ENCODE measurements around the gene PRDM16. TPM values are rescaled to one million over a fixed set of nuclear protein-coding genes. Genes with fewer than 3 reads are reported as not detected.

PRDM16 gene
- total and polyA plus RNA-seq, 2 of the 4 experiments (the other 2 are of a cell fraction) = 0.02 TPM; not detected in 1

DNA sequence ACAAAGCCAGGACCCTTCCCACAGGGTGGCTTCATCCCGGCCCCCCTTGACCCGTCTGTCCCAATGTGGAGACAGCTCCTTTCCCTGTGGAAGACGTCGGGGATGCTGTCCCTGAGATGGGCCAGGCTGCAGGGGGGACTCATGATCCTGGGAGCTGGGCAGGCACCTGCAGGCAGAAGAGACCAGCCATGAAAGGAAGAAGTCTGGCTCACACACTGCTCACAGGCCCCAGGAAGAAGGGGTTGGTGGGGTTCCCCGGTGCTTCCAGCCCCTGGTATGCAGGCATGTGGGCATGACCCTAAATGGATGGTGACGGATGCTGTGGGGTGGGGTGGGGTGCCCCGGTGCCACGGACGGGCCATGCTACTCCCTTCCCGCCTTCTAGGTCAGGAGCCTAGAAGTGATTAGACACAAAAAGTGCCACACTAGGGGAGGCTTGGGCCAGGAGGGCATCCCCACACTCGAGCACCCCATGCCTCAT lies 39.5 kb upstream of the PRDM16 start:
- DNase-seq (no peak), ATAC-seq (ENCODE audit: low read depth) (no peak)
- Histone ChIP-seq H3K36me3 (ENCODE audit: control insufficient read depth, insufficient read depth, low read length) (no peaks in the 10 kb centered on the region), H3K56ac (ENCODE audit: extremely low read depth, insufficient read depth, low read length) (no peak overlapping the region), H2AK5ac (ENCODE audit: low read depth, low read length) (no peak overlapping the region), H3K4me3 (ENCODE audit: insufficient read depth, low read depth, low read length) (no peak overlapping the region), H3K23ac (ENCODE audit: low read depth, low read length) (no peak overlapping the region), H4K91ac (ENCODE audit: insufficient read depth, low read depth, low read length) (no peak overlapping the region), H3K9me1 (ENCODE audit: insufficient read depth, low read length) (no peaks in the 10 kb centered on the region), H2AFZ (replicated peaks; ENCODE audit: low read length, poor library complexity) (no peak overlapping the region), H2BK15ac (ENCODE audit: low read depth, low read length) (no peak overlapping the region), H3K27me3 (ENCODE audit: control insufficient read depth, insufficient read depth, low read length) (no peaks in the 10 kb centered on the region), H3K9ac (ENCODE audit: low read depth, low read length) (no peak overlapping the region), H2BK5ac (ENCODE audit: low read depth, low read length, poor library complexity, severe bottlenecking) (no peak overlapping the region), H3K4me2 (ENCODE audit: low read depth, low read length) (no peak overlapping the region), H3K27ac (ENCODE audit: insufficient read depth, low read length) (no peak overlapping the region), H3K18ac (ENCODE audit: low read depth, low read length) (no peak overlapping the region), H3K4ac (ENCODE audit: low read depth, low read length) (no peak overlapping the region), H3K4me1 (ENCODE audit: control insufficient read depth, insufficient read depth, low read length) (no peaks in the 10 kb centered on the region), H4K5ac (ENCODE audit: low read depth, low read length) (no peak overlapping the region), H2BK120ac (ENCODE audit: low read depth, low read length) (no peak overlapping the region), H3K79me1 (ENCODE audit: low read depth in 1 of 2, low read length in 2 of 2) (no peaks in the 10 kb centered on the region), H3K9me3 (ENCODE audit: control insufficient read depth, insufficient read depth, low read length) (peaks cover 58% of the 10 kb centered on the region), H2BK20ac (ENCODE audit: low read depth, low read length) (no peak overlapping the region), H4K20me1 (ENCODE audit: insufficient read depth, low read length) (no peaks in the 10 kb centered on the region), H3K14ac (replicated peaks; ENCODE audit: low read depth, low read length) (no peak overlapping the region), H2AK9ac (replicated peaks; ENCODE audit: low read depth, low read length, poor library complexity) (no peak overlapping the region), H4K8ac (ENCODE audit: low read depth in 2 of 2, low read length in 2 of 2) (no peak overlapping the region)
- in situ Hi-C loops (cut with MboI; ENCODE audit: low sequenced_read_pairs) (no loop called here), dilution Hi-C loops (cut with HindIII; ENCODE audit: low sequenced_read_pairs, unreplicated experiment) (no loop called here), intact Hi-C loops (cut with micrococcal nuclease) (no loop called here)
- TF ChIP-seq NFE2L2 (IDR thresholded peaks at IDR 0.05; ENCODE audit: low read depth, low read length) = no peak
- ChIA-PET CTCF (no interaction called here), POLR2A (ENCODE audit: unreplicated experiment) (no interaction called here)
- no TSS peak for BruUV-seq (replicated peaks)
- no CpG with 5 or more reads among the region's 11 CpGs for WGBS, 2 experiments (ENCODE audit: extremely low coverage in 2 of 2, insufficient read length in 1 of 2)
